HCT116 (cell line): ENCODE results near the gene TAF1C. TPM values are rescaled to one million over a fixed set of nuclear protein-coding genes. Genes with fewer than 3 reads are reported as not detected.

ENCODE experiments used
- ATAC-seq: fragments of 200-7000 bp; cut with Tn5 transposase; 2 replicates; pipeline ENCODE4 v1.9.1; 2020; ENCODE audit warnings: mild to moderate bottlenecking, moderate library complexity
- BruUV-seq: library from RNA; stranded (reverse); fragments of 400-500 nt; replicated peaks from 2 replicates; lab custom pipeline; 2021; lab: Mats Ljungman, UMichigan
- CTCF ChIA-PET: fragments of 300-600 bp; sonication (Branson Sonifier 250); formaldehyde crosslinking; loops from one replicate; lab custom pipeline; 2021; ENCODE audit warnings: antibody characterized with exemption; lab: Charles Lee
- POLR2A ChIA-PET: fragments of 300-600, 350-600 bp; sonication (Branson Sonifier 250); formaldehyde crosslinking; loops from one replicate; lab custom pipeline; 2021; ENCODE audit warnings: antibody characterized with exemption; lab: Charles Lee
- RAD21 ChIA-PET, 2 experiments: fragments of 300-600 bp; sonication (Branson Sonifier 250); formaldehyde crosslinking; loops; one replicate each; lab custom pipeline; 2023; ENCODE audit warnings: low total read pairs in 2 of 2; ENCODE audit not compliant: uncharacterized antibody in 2 of 2, unreplicated experiment in 2 of 2, low non-redundant PET in 1 of 2; lab: Charles Lee
- DNase-seq: peaks from one replicate; pipeline ENCODE4 v3.0.0-alpha.2; 2010; ENCODE audit warnings: low read depth, low spot score
- H2AFZ ChIP-seq: fragments of 200-600 bp; shearing (Covaris generic), sonication (generic); 2 replicates; pipeline ENCODE4 v1.6.1; 2017; ENCODE audit warnings: low read depth, mixed run types, mixed read lengths, antibody characterized with exemption, low read length; ENCODE audit not compliant: poor library complexity, severe bottlenecking
- H3K27ac ChIP-seq: 2 replicates; pipeline ENCODE4 v1.5.1; 2012; ENCODE audit warnings: low read depth, low read length
- H3K27me3 ChIP-seq: fragments of 200-600 bp; sonication (generic); 2 replicates; pipeline ENCODE4 v1.6.1; 2016; ENCODE audit warnings: mixed run types, low read length, mixed read lengths; ENCODE audit not compliant: insufficient read depth
- H3K36me3 ChIP-seq, 2 experiments: fragments of 200-500 bp in 1 of 2; fragments of 200-600 bp in 1 of 2; sonication (Bioruptor generic) in 1 of 2; sonication (generic) in 1 of 2; 2 replicates each; pipeline versions ENCODE4 v1.5.1 to v1.6.1; 2014 to 2016; ENCODE audit warnings: low read length in 2 of 2, inconsistent platforms in 1 of 2, mixed read lengths in 1 of 2, mixed run types in 1 of 2; ENCODE audit not compliant: insufficient read depth in 2 of 2, control insufficient read depth in 1 of 2
- H3K4me1 ChIP-seq, 2 experiments: fragments of 200-600 bp in 1 of 2; sonication (generic) in 1 of 2; 2 replicates each; pipeline versions ENCODE4 v1.5.1 to v1.6.1; 2012 to 2017; ENCODE audit warnings: low read length in 2 of 2, inconsistent platforms in 1 of 2, mild to moderate bottlenecking in 1 of 2, mixed read lengths in 1 of 2, mixed run types in 1 of 2, moderate library complexity in 1 of 2; ENCODE audit not compliant: insufficient read depth in 2 of 2, control insufficient read depth in 1 of 2
- H3K4me2 ChIP-seq: fragments of 200-600 bp; sonication (generic); 2 replicates; pipeline ENCODE4 v1.6.1; 2017; ENCODE audit warnings: mixed run types, low read length, mixed read lengths
- H3K4me3 ChIP-seq, 2 experiments: fragments of 200-600 bp in 1 of 2; sonication (generic) in 1 of 2; replicated peaks in 1 of 2; 2 replicates each; pipeline ENCODE4 v1.5.1; 2011 to 2016; ENCODE audit warnings: low read length in 2 of 2, control low read depth in 1 of 2, low read depth in 1 of 2, mild to moderate bottlenecking in 1 of 2, mixed read lengths in 1 of 2, mixed run types in 1 of 2
- H3K79me2 ChIP-seq: fragments of 200-600 bp; sonication (generic); 2 replicates; pipeline ENCODE4 v1.6.1; 2017; ENCODE audit warnings: mild to moderate bottlenecking, mixed run types, low read length, moderate library complexity, mixed read lengths; ENCODE audit not compliant: insufficient read depth
- H3K9ac ChIP-seq: fragments of 200-600 bp; sonication (generic); 2 replicates; pipeline ENCODE4 v1.6.1; 2016; ENCODE audit warnings: low read length, mixed read lengths
- H3K9me2 ChIP-seq: fragments of 200-600 bp; sonication (generic), shearing (Covaris generic); 2 replicates; pipeline ENCODE4 v1.6.1; 2017; ENCODE audit warnings: mixed run types, mild to moderate bottlenecking, moderate library complexity; ENCODE audit not compliant: insufficient read depth
- H3K9me3 ChIP-seq, 2 experiments: fragments of 200-500 bp in 1 of 2; fragments of 200-600 bp in 1 of 2; sonication (Bioruptor generic) in 1 of 2; sonication (generic) in 1 of 2; 2 replicates each; pipeline ENCODE4 v1.6.1; 2014 to 2017; ENCODE audit warnings: low read length in 2 of 2, mixed read lengths in 2 of 2, inconsistent platforms in 1 of 2, low read depth in 1 of 2, mild to moderate bottlenecking in 1 of 2, mixed run types in 1 of 2, moderate library complexity in 1 of 2; ENCODE audit not compliant: control insufficient read depth in 1 of 2, insufficient read depth in 1 of 2
- H4K20me1 ChIP-seq: fragments of 200-600 bp; sonication (generic), shearing (Covaris generic); 2 replicates; pipeline ENCODE4 v1.6.1; 2017; ENCODE audit warnings: mixed run types, mild to moderate bottlenecking, moderate library complexity; ENCODE audit not compliant: insufficient read depth
- ATF3 ChIP-seq: IDR thresholded peaks from 2 replicates; pipeline ENCODE4 v1.6.1; 2012
- CBX3 ChIP-seq: IDR thresholded peaks from 2 replicates; pipeline ENCODE4 v1.6.1; 2012; ENCODE audit warnings: low read depth
- CEBPB ChIP-seq: IDR thresholded peaks from 2 replicates; pipeline ENCODE4 v1.6.1; 2012; ENCODE audit warnings: low read depth
- EGR1 ChIP-seq: IDR thresholded peaks from 2 replicates; pipeline ENCODE4 v1.6.1; 2012; ENCODE audit warnings: low read depth
- ELF1 ChIP-seq: IDR thresholded peaks from 2 replicates; pipeline ENCODE4 v1.6.1; 2012; ENCODE audit warnings: low read depth, borderline replicate concordance
- EZH2 ChIP-seq: fragments of 200-600 bp; sonication (generic); IDR thresholded peaks from 2 replicates; pipeline ENCODE4 v1.6.1; 2017; ENCODE audit warnings: antibody characterized with exemption, mixed run types
- FOSL1 ChIP-seq: IDR thresholded peaks from 2 replicates; pipeline ENCODE4 v1.6.1; 2012; ENCODE audit warnings: low read depth
- JUND ChIP-seq: IDR thresholded peaks from 2 replicates; pipeline ENCODE4 v1.6.1; 2012
- POLR2A ChIP-seq: IDR thresholded peaks from 2 replicates; pipeline ENCODE4 v1.7.0; 2011; ENCODE audit warnings: borderline replicate concordance; ENCODE audit not compliant: insufficient read depth, insufficient read length; ENCODE audit errors: extremely low read depth
- POLR2AphosphoS5 ChIP-seq: IDR thresholded peaks from 2 replicates; pipeline ENCODE4 v1.6.1; 2011; ENCODE audit warnings: mild to moderate bottlenecking, low read depth, low read length, moderate library complexity
- RAD21 ChIP-seq: IDR thresholded peaks from 2 replicates; pipeline ENCODE4 v1.6.1; 2012; ENCODE audit warnings: low read depth, mild to moderate bottlenecking
- SIN3A ChIP-seq: IDR thresholded peaks from 2 replicates; pipeline ENCODE4 v1.6.1; 2012; ENCODE audit warnings: low read depth
- SP1 ChIP-seq: IDR thresholded peaks from 2 replicates; pipeline ENCODE4 v1.6.1; 2012; ENCODE audit warnings: low read depth
- SRF ChIP-seq: IDR thresholded peaks from 2 replicates; pipeline ENCODE4 v1.6.1; 2012; ENCODE audit warnings: low read depth
- YY1 ChIP-seq: IDR thresholded peaks from 2 replicates; pipeline ENCODE4 v1.6.1; 2011; ENCODE audit warnings: low read length, low read depth, moderate library complexity, mild to moderate bottlenecking; ENCODE audit not compliant: insufficient replicate concordance; ENCODE audit errors: extremely low read depth
- ZFX ChIP-seq: fragments of 450-650 bp; IDR thresholded peaks from 2 replicates; pipeline ENCODE4 v1.6.1; 2017
- ZNF274 ChIP-seq: fragments of 200-500 bp; sonication (Bioruptor generic); IDR thresholded peaks from 2 replicates; pipeline ENCODE4 v1.6.1; 2014; ENCODE audit warnings: mild to moderate bottlenecking, low read depth, low read length, inconsistent platforms
- intact Hi-C: fragments of 100-400 bp; cut with micrococcal nuclease; formaldehyde crosslinking; loops from 2 replicates; pipeline ENCODE4 v1.10.0; 2022
- total RNA-seq: library from RNA; stranded (reverse); gene quantifications from one replicate; pipeline ENCODE4 v1.2.1, GENCODE V29; 2021; ENCODE audit not compliant: unreplicated experiment
- TF ChIP-seq, protein P1 (sequence below): IDR thresholded peaks from 2 replicates; pipeline ENCODE4 v1.6.1; 2012; ENCODE audit warnings: low read depth
- TF ChIP-seq, protein P2 (sequence below): IDR thresholded peaks from 2 replicates; pipeline ENCODE4 v1.6.1; 2011; ENCODE audit warnings: mild to moderate bottlenecking, low read length, moderate library complexity; ENCODE audit not compliant: insufficient replicate concordance; ENCODE audit errors: extremely low read depth

Gene TAF1C
- total RNA-seq, 1 experiment from 2014 or later, result 76.3 TPM

DNA sequence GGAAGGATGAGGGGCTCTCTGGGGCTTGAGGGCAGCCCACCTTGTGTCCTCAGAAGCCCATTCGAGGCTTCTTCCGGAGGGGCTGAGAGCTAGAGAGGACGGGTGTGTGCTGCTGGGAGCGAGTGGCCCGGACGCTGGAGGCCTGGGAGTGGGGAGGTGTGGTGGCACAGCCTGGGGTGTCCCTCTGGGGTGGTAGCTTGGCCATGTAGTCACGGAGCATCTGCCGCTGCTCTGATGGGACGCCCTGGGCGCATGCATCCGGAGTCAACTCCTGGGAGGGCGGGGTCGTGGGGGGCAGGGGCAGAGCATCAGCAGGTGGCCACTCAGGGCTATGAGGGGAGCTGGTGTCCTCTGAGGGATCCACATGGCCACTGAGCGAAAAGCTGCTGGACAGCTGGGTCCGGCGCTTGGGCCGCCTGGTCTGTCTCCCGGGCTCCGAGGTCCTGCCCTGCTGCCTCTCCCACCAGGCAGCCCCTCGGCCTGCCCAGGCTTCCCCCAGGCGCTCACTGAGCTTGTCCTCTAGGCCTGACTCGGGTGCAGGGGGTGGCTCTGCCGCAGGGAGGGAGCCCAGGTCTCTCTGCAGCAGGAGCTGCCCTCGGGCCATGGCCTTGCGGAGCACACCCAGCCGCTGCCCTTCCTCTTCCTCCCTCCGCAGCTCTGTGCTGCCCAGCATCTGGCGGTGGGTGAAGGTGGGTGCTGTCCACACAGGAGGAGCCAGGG, 7.8 kb downstream of the TAF1C start:
- H3K9me2 ChIP-seq, result no peaks in the 10 kb centered on the region
- intact Hi-C loops, result no loop called here
- POLR2A ChIA-PET, result interaction anchor here (1.5 to 1.9 kb wide), 2 partner anchors 8 to 32 kb away, joined by 3 to 6 read pairs; partner anchors contain the start of gene TAF1C

More for the DNA sequence above, 7.8 kb downstream of the TAF1C start:
- ChIA-PET RAD21 (no interaction called here), CTCF (interaction anchor here (1.2 to 3.6 kb wide), 2 partner anchors 8 to 129 kb away, joined by 4 to 16 read pairs; partner anchors contain the start of gene TAF1C)
- H3K4me3 ChIP-seq, result no peak overlapping the region
- peaks cover 0 to 18% of the 10 kb centered on the region in 2 experiments; a peak in 3 of 4 replicates for H3K4me1 ChIP-seq
- H3K9me3 ChIP-seq, result no peaks in the 10 kb centered on the region
- no peak overlapping the region for H2AFZ ChIP-seq
- TF ChIP-seq SP1 (no peak), CBX3 (no peak), ELF1 (no peak), RAD21 (no peak), POLR2A (no peak), ZNF274 (no peak), EZH2 (no peak), SRF (no peak), SIN3A (no peak), EGR1 (no peak), JUND (no peak), ATF3 (no peak), FOSL1 (no peak), YY1 (no peak), CEBPB (no peak), POLR2AphosphoS5 (no peak), ZFX (no peak)
- TF ChIP-seq, protein P1, sequence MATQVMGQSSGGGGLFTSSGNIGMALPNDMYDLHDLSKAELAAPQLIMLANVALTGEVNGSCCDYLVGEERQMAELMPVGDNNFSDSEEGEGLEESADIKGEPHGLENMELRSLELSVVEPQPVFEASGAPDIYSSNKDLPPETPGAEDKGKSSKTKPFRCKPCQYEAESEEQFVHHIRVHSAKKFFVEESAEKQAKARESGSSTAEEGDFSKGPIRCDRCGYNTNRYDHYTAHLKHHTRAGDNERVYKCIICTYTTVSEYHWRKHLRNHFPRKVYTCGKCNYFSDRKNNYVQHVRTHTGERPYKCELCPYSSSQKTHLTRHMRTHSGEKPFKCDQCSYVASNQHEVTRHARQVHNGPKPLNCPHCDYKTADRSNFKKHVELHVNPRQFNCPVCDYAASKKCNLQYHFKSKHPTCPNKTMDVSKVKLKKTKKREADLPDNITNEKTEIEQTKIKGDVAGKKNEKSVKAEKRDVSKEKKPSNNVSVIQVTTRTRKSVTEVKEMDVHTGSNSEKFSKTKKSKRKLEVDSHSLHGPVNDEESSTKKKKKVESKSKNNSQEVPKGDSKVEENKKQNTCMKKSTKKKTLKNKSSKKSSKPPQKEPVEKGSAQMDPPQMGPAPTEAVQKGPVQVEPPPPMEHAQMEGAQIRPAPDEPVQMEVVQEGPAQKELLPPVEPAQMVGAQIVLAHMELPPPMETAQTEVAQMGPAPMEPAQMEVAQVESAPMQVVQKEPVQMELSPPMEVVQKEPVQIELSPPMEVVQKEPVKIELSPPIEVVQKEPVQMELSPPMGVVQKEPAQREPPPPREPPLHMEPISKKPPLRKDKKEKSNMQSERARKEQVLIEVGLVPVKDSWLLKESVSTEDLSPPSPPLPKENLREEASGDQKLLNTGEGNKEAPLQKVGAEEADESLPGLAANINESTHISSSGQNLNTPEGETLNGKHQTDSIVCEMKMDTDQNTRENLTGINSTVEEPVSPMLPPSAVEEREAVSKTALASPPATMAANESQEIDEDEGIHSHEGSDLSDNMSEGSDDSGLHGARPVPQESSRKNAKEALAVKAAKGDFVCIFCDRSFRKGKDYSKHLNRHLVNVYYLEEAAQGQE, result no peak
- TF ChIP-seq, protein P2, sequence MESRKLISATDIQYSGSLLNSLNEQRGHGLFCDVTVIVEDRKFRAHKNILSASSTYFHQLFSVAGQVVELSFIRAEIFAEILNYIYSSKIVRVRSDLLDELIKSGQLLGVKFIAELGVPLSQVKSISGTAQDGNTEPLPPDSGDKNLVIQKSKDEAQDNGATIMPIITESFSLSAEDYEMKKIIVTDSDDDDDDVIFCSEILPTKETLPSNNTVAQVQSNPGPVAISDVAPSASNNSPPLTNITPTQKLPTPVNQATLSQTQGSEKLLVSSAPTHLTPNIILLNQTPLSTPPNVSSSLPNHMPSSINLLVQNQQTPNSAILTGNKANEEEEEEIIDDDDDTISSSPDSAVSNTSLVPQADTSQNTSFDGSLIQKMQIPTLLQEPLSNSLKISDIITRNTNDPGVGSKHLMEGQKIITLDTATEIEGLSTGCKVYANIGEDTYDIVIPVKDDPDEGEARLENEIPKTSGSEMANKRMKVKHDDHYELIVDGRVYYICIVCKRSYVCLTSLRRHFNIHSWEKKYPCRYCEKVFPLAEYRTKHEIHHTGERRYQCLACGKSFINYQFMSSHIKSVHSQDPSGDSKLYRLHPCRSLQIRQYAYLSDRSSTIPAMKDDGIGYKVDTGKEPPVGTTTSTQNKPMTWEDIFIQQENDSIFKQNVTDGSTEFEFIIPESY, result no peak
- DNase-seq (no peak), ATAC-seq (no peak)
- peaks cover 18% of the 10 kb centered on the region for H3K79me2 ChIP-seq
- no peak overlapping the region for H3K9ac ChIP-seq
- no peak overlapping the region for H3K27ac ChIP-seq
- peaks cover 31 to 42% of the 10 kb centered on the region in 2 experiments; a peak in 3 of 4 replicates for H3K36me3 ChIP-seq
- H4K20me1 ChIP-seq, result no peaks in the 10 kb centered on the region
- no TSS peak for BruUV-seq
- H3K4me2 ChIP-seq, result no peak overlapping the region
- H3K27me3 ChIP-seq, result no peaks in the 10 kb centered on the region
